Activated T-cell treated with anti-CD3 and anti-CD28 coated beads, Interleukin-2, amount 50 U/mL, for 72 hours (primary cell): ENCODE data around the gene RNF166. TPM values are rescaled to one million over a fixed set of nuclear protein-coding genes. Genes with fewer than 3 reads are reported as not detected.

Experiments
- ATAC-seq, 2 donors: fragments of 150-1000 bp; cut with Tn5 transposase; replicated peaks in 1 of 2; 2 replicates each; pipeline ENCODE4 v1.10.0; 2021; ENCODE audit warnings: moderate library complexity in 2 of 2, mild to moderate bottlenecking in 1 of 2
- DNase-seq, 2 donors: peaks; one replicate each; pipeline ENCODE4 v3.0.0; 2021 to 2022; ENCODE audit warnings: mixed read lengths in 1 of 2
- H3K27ac Mint-ChIP-seq: one replicate; pipeline ENCODE4 v1.8.0; 2022; ENCODE audit warnings: mild to moderate bottlenecking, moderate library complexity, mixed read lengths
- H3K27me3 Mint-ChIP-seq: one replicate; pipeline ENCODE4 v1.8.0; 2022; ENCODE audit warnings: low read depth, mixed read lengths
- H3K36me3 Mint-ChIP-seq, 2 donors: one replicate each; pipeline ENCODE4 v1.8.0; 2022; ENCODE audit warnings: mixed read lengths in 2 of 2, mild to moderate bottlenecking in 1 of 2; ENCODE audit not compliant: insufficient read depth in 2 of 2
- H3K4me1 Mint-ChIP-seq: one replicate; pipeline ENCODE4 v1.8.0; 2022; ENCODE audit warnings: low read depth, mixed read lengths
- H3K4me3 Mint-ChIP-seq, 2 donors: one replicate each; pipeline ENCODE4 v1.8.0; 2022; ENCODE audit warnings: mild to moderate bottlenecking in 2 of 2, mixed read lengths in 2 of 2, moderate library complexity in 2 of 2
- H3K9me3 Mint-ChIP-seq, 2 donors: one replicate each; pipeline ENCODE4 v1.8.0; 2022; ENCODE audit warnings: mixed read lengths in 2 of 2
- total RNA-seq, 2 donors: library from RNA; stranded (reverse); gene quantifications; one replicate each; pipeline ENCODE4 v1.2.3, GENCODE V29; 2022

RNF166 gene
- total RNA-seq, 2 donors from 2014 or later: 58.6 to 64.5 TPM

DNA sequence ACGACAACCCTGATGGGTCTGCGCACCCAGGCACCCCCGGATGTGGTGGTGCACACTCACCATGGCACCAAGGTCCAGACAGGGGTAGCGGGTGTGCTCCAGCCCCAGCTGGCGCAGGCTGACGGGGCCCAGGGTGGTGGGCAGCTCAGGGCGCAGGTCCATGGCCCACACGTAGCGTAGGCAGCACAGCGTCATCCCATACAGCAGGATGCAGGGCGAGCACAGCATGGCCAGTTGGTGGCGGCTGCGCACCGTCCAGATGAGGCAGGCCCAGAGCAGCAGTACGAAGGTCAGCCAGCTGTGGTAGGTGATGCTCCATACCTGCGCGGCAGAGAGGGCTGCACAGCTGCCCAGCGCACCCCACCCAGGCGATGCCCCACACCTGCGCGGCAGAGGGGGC lies 29.9 kb upstream of the RNF166 start:
- no peak overlapping the region for H3K4me3 Mint-ChIP-seq

DNA sequence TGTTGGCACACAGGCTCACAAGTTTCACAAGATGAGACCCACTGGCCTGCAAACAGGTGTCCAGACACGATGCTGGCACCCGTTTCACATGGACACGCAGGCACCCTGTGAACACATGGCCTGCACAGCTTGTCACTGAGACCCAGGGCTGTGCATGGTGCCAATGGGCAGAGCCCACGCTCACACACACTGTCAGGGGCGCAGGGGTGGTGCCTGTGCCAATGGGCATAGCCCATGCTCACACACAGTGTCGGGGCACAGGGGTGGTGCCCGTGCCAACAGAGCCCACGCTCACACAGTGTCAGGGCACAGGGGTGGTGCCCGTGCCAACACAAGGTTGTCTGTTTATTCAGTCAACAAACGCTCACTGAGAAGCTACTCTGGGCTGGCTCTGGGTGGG lies 29.4 kb upstream of the RNF166 start:
- ATAC-seq: no peak
- Mint-ChIP-seq H3K4me1 (no peaks in the 10 kb centered on the region), H3K36me3 (peaks cover 0 to 3% of the 10 kb centered on the region in 2 donors), H3K9me3 (no peaks in the 10 kb centered on the region), H3K4me3 (no peak overlapping the region), H3K27me3 (no peaks in the 10 kb centered on the region), H3K27ac (no peak overlapping the region)
- no peak for DNase-seq

More for the DNA sequence above, 29.9 kb upstream of the RNF166 start:
- H3K36me3 Mint-ChIP-seq: peaks cover 0 to 3% of the 10 kb centered on the region in 2 donors
- H3K4me1 Mint-ChIP-seq: no peaks in the 10 kb centered on the region
- no peaks in the 10 kb centered on the region for H3K9me3 Mint-ChIP-seq
- H3K27ac Mint-ChIP-seq: no peak overlapping the region
- DNase-seq: no peak
- no peak for ATAC-seq
- H3K27me3 Mint-ChIP-seq: no peaks in the 10 kb centered on the region

DNA sequence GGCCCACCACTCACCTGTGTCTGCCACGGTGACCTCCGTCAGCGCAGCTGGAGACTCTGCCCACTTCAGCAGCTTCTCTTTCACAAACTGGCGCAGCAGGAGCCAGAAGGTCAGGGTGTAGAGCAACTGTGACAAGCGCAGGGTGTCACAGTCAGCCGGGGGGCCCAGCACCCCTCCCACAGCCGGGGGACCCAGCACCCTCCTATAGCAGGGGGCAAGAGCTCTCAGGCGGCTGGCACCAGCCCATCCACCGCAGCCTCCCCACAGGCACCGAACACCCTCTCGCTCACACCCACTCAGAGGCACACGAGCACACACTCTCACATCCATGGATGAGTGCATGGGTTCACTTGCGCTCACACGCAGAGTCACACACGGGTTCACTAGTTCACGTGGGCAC lies 28.9 kb upstream of the RNF166 start:
- Mint-ChIP-seq H3K9me3 (no peaks in the 10 kb centered on the region), H3K4me1 (no peaks in the 10 kb centered on the region), H3K36me3 (peaks cover 0 to 3% of the 10 kb centered on the region in 2 donors), H3K27ac (no peak overlapping the region), H3K4me3 (no peak overlapping the region), H3K27me3 (no peaks in the 10 kb centered on the region)
- DNase-seq: no peak
- no peak for ATAC-seq

DNA sequence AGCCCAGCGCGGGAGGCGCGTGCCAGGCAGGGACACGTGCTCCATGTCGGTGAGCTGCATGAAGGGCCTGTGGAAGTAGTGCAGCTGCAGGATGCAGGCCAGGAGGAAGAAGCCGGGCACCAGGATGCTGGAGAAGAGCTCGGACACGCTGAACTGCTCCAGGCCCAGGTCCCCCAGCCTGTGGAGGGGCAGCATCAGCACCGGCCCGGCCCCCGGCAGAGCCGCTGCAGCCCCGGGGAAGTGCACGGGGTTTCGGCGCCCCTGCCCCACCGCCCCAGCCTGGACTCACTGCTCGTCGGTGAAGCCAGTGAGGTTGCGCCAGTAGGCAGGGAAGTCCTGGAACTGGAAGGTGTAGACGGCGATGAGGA lies 28.1 kb upstream of the RNF166 start:
- Mint-ChIP-seq H3K4me1 (no peaks in the 10 kb centered on the region), H3K36me3 (peaks cover 0 to 3% of the 10 kb centered on the region in 2 donors), H3K9me3 (no peaks in the 10 kb centered on the region), H3K27ac (no peak overlapping the region), H3K4me3 (no peak overlapping the region), H3K27me3 (no peaks in the 10 kb centered on the region)
- DNase-seq: no peak
- ATAC-seq: no peak

DNA sequence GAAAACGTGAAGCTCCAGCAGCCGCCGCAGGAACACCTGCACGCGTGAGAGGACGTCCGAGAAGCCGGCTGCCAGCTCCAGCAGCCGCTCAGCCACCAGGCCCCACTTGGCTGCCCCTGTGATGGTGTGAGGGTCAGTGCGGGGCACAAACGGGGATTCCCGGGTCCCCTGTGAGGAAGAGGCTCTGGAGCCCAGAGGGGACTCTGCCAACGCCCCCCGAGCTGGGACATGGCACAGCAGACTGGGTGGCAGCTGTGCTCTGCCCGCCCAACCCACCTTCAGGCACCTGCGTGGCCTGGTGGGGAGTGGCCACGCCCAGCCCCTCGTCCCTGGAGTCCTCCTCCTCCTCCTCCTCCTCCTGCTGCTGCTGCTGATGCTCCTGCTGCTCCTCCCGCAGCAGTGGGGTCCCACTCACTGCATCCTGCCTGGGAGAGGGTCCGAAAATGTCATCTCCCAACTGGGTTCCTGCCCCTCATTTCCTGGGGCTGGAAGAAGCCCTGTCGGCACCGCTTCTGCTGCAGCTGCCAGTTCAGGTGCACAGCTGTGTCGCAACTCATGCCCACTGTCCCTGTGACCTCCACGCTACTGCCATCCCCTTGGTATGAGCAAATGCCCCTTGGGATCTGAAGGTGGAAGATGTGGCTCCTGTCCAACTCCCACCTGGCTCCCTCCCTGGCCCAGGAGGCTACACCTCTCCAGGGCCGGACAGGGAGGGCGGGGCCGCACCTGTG lies 27.6 kb upstream of the RNF166 start:
- Mint-ChIP-seq H3K27ac (no peak overlapping the region), H3K9me3 (no peaks in the 10 kb centered on the region), H3K4me1 (no peaks in the 10 kb centered on the region), H3K36me3 (peaks cover 0 to 3% of the 10 kb centered on the region in 2 donors), H3K27me3 (no peaks in the 10 kb centered on the region), H3K4me3 (no peak overlapping the region)
- no peak for ATAC-seq
- DNase-seq: no peak

DNA sequence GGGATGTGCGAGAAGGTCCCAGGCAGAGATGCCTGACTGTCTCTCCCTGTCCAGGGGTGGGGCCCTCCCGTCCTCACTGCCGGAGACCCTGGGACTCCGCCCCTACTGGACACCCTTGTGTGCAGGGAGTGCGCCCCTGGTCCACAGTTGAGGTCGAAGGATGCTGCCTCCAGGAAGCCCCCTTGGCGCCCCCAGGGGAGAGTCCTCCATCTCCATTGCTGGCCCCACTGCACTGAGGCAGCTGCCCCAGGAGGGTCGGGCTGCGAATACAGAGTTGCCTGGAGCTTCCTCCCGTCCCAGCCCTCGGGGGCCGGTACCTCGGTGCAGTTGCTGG lies 26.7 kb upstream of the RNF166 start:
- no peak for ATAC-seq
- Mint-ChIP-seq H3K4me1 (no peaks in the 10 kb centered on the region), H3K9me3 (no peaks in the 10 kb centered on the region), H3K27me3 (no peaks in the 10 kb centered on the region), H3K27ac (no peak overlapping the region), H3K4me3 (no peak overlapping the region), H3K36me3 (peaks cover 0 to 3% of the 10 kb centered on the region in 2 donors)
- no peak for DNase-seq

DNA sequence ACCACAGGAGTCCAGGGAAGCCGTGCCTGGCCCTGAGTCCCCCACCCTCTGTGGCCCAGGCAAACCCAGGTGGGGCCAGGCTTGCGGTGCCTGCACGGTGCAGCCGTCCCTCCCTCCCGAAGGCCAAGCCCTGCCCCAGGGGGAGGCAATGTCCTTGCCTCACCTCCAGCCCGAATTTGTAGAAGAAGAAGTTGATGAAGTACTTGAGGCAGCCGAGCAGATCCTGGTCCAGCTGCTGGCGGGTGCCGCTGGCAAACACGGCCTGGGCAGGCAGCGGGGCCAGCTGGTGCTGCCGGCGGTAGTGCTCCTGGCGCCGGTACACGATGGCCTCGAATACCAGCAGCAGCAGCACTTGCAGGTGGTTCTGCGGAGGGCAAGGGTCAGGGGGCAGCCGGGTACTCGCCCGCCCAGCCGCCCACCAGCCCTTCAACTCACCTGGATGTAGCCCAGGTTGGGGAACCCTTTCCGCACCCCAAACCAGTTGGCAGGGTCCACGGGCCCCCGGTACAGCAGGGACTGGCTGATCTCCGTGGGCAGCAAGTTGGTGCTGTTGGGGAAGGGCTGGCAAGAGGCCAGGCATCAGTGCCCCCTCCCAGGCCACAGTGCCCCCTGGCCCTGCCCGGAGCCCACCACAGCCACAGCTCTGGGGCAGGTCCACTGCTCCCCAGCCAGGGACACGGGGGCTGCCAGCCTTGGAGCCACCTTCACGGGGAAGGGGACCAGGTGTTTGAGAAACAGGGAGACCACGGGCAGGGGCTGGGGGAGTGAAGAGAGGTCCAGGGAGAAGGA lies 26.2 kb upstream of the RNF166 start:
- H3K9me3 Mint-ChIP-seq: no peaks in the 10 kb centered on the region
- H3K36me3 Mint-ChIP-seq: peaks cover 0 to 3% of the 10 kb centered on the region in 2 donors
- no peaks in the 10 kb centered on the region for H3K27me3 Mint-ChIP-seq
- no peak overlapping the region for H3K4me3 Mint-ChIP-seq
- no peaks in the 10 kb centered on the region for H3K4me1 Mint-ChIP-seq
- DNase-seq (no peak), ATAC-seq (no peak)
- no peak overlapping the region for H3K27ac Mint-ChIP-seq

DNA sequence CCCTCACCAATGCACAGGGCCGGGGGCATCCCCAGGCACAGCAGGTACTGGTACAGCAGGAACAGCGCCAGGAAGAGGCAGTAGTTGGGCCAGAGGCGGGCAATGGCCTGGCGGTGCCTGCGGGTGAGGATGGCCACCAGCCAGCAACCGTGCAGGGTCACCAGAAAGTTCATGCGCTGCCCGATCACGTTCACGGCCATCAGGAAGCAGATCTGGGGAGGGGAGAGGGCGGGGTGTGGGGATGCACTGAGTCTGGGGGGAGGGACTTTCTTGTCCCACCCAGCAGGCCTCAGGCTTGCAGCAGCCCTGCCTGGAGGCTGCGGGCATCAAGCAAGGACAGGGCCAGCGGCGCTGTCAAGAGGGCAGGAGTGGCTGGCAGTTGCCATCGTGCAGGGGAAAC lies 25.5 kb upstream of the RNF166 start:
- H3K4me1 Mint-ChIP-seq: no peaks in the 10 kb centered on the region
- H3K36me3 Mint-ChIP-seq: peaks cover 0 to 3% of the 10 kb centered on the region in 2 donors
- H3K27me3 Mint-ChIP-seq: no peaks in the 10 kb centered on the region
- DNase-seq (no peak), ATAC-seq (no peak)
- no peak overlapping the region for H3K4me3 Mint-ChIP-seq
- no peak overlapping the region for H3K27ac Mint-ChIP-seq
- no peaks in the 10 kb centered on the region for H3K9me3 Mint-ChIP-seq

DNA sequence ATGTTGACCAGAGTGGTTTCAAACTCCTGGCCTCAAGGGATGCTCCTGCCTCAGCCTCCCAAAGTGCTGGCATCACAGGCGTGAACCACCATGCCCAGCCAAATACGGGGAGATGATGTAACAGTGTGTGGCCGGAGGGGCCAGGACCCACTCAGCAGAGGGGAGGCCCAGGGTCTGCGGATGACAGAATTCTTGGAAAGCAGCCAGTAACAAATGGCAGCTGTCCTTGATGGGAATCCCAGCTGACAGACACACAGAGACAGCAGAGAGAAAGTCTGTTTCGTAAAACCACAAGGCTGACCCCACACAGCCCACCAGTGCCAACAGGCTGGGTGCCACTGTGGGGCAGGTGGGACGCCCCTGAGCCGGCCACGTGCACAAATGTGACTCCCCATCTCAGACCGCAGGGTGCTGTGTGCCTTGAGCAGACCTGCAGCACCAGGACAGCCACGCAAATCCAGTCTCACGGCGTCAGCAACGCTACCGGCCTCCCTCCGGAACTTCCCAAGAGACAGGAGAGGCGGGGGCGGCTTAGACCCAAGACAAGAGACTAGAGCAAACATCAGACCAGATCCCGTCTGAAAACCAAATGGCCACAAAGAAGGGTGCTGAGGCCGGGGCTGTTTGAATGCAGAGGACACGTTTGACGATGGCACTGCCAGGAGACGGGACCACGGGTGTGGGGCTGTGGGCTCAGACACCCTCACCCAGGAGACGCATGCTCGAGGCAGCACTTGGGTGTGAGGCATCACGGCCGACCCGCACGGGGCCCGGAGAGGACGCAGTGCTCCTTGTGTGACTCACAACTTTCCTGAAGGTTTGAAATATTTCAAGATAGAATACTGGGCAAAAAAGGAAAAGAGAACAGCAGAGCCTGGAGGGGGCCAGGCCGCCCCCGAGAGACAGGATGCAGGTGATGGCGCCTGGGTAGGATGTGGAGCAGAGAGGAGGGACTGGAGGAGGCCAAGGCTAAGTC lies 24.7 kb upstream of the RNF166 start:
- no peaks in the 10 kb centered on the region for H3K9me3 Mint-ChIP-seq
- no peaks in the 10 kb centered on the region for H3K4me1 Mint-ChIP-seq
- H3K27ac Mint-ChIP-seq: no peak overlapping the region
- no peaks in the 10 kb centered on the region for H3K27me3 Mint-ChIP-seq
- DNase-seq: no peak
- no peak for ATAC-seq
- H3K36me3 Mint-ChIP-seq: peaks cover 0 to 5% of the 10 kb centered on the region in 2 donors
- H3K4me3 Mint-ChIP-seq: no peak overlapping the region

DNA sequence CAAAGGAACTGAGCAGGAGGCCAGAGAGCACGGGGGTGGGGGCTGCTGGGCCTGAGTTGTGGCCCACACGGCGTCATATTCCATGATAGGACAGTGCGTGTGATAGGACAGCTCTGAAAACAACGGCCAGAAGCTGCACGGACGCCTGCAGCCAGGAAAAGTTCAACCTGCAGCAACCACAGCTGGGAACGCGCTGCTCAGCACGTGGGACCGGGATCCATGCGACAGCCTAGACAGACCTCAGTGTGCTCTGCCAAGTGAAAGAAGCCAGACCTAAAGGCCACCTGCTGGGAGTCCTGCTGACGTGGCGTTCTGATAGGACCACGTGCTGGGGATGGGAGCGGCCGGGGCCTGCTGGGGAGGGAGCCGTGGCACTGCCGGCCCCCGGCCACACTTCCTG lies 21.7 kb upstream of the RNF166 start:
- H3K27ac Mint-ChIP-seq: no peak overlapping the region
- ATAC-seq: no peak
- no peaks in the 10 kb centered on the region for H3K27me3 Mint-ChIP-seq
- no peaks in the 10 kb centered on the region for H3K4me1 Mint-ChIP-seq
- H3K36me3 Mint-ChIP-seq: peaks cover 2 to 6% of the 10 kb centered on the region in 2 donors
- no peak overlapping the region for H3K4me3 Mint-ChIP-seq
- DNase-seq: no peak
- no peaks in the 10 kb centered on the region for H3K9me3 Mint-ChIP-seq

DNA sequence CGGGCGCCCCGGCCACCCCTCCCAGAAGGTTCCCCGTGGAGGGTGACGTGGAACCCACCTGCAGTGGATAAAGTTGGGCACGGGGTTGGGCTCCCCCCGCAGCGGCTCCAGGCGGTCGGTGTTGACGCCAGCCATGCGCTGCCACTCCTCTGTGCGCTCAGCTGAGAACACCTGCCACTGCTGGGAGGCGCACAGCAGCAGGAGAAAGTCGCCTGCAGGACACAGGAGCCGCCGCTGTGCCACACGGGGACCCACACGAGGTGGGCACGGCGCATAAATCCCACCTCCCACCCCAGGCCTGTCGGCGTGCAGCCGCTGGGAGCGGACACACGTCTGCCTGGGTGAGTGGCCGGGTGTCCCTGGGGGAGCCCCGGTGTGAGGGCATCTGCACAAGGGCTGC lies 20.8 kb upstream of the RNF166 start:
- Mint-ChIP-seq H3K27ac (no peak overlapping the region), H3K36me3 (peaks cover 2 to 8% of the 10 kb centered on the region in 2 donors), H3K27me3 (no peaks in the 10 kb centered on the region), H3K9me3 (no peaks in the 10 kb centered on the region), H3K4me1 (no peaks in the 10 kb centered on the region), H3K4me3 (no peak overlapping the region)
- DNase-seq (no peak), ATAC-seq (no peak)

DNA sequence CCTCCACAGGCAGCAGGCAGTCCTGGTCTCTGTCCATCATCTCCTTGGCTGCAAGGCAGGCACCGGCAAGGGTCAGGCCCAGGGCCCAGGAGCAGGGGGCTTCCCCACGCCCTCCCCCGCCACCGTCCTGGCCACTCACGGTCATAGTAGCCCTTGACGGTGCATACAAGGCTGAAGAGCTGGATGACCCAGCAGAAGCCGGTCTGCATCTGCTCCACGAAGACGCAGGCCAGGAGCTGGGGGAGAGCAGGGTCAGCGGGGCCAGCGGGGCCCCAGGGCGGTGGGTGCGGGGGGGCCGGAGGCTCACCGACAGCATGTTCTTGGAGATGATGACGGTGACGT lies 20.2 kb upstream of the RNF166 start:
- no peak overlapping the region for H3K4me3 Mint-ChIP-seq
- no peaks in the 10 kb centered on the region for H3K4me1 Mint-ChIP-seq
- DNase-seq (no peak), ATAC-seq (no peak)
- peaks cover 2 to 8% of the 10 kb centered on the region in 2 donors for H3K36me3 Mint-ChIP-seq
- H3K27ac Mint-ChIP-seq: no peak overlapping the region
- no peaks in the 10 kb centered on the region for H3K9me3 Mint-ChIP-seq
- no peaks in the 10 kb centered on the region for H3K27me3 Mint-ChIP-seq
